H9 (cell line): ENCODE results near the gene CHMP4A. TPM values are rescaled to one million over a fixed set of nuclear protein-coding genes. Genes with fewer than 3 reads are reported as not detected.

Source experiments
- DNase-seq: peaks from one replicate; pipeline ENCODE4 v3.0.0-alpha.2; 2017
- H2AFZ ChIP-seq: one replicate; pipeline ENCODE4 v1.6.1; 2013; ENCODE audit warnings: mild to moderate bottlenecking, low read length, control low read depth, moderate library complexity
- H2AK5ac ChIP-seq: 2 replicates; pipeline ENCODE4 v1.6.1; 2013; ENCODE audit warnings: low read length, control low read depth, mixed read lengths; ENCODE audit not compliant: insufficient read length
- H2BK120ac ChIP-seq: one replicate; pipeline ENCODE4 v1.6.1; 2013; ENCODE audit warnings: low read depth, mild to moderate bottlenecking, low read length, control low read depth, inconsistent platforms; ENCODE audit not compliant: poor library complexity, severe bottlenecking
- H2BK12ac ChIP-seq: 2 replicates; pipeline ENCODE4 v1.6.1; 2013; ENCODE audit warnings: low read length, control low read depth, mixed read lengths, low read depth; ENCODE audit not compliant: insufficient read length
- H2BK15ac ChIP-seq: 2 replicates; pipeline ENCODE4 v1.6.1; 2013; ENCODE audit warnings: low read depth, low read length, control low read depth
- H2BK20ac ChIP-seq: one replicate; pipeline ENCODE4 v1.6.1; 2013; ENCODE audit warnings: low read depth, mild to moderate bottlenecking, low read length, control low read depth, inconsistent platforms; ENCODE audit not compliant: poor library complexity, severe bottlenecking
- H2BK5ac ChIP-seq: 2 replicates; pipeline ENCODE4 v1.6.1; 2013; ENCODE audit warnings: low read length, control low read depth, mixed read lengths; ENCODE audit not compliant: insufficient read length
- H3K14ac ChIP-seq: 2 replicates; pipeline ENCODE4 v1.6.1; 2013; ENCODE audit warnings: low read length, control low read depth; ENCODE audit not compliant: insufficient read depth
- H3K18ac ChIP-seq: 2 replicates; pipeline ENCODE4 v1.6.1; 2013; ENCODE audit warnings: low read depth, mild to moderate bottlenecking, mixed read lengths, low read length, control low read depth; ENCODE audit not compliant: insufficient read length
- H3K23ac ChIP-seq: 2 replicates; pipeline ENCODE4 v1.6.1; 2013; ENCODE audit warnings: low read length, control low read depth, mixed read lengths, low read depth; ENCODE audit not compliant: insufficient read length
- H3K23me2 ChIP-seq: 2 replicates; pipeline ENCODE4 v1.6.1; 2013; ENCODE audit warnings: low read depth, mild to moderate bottlenecking, mixed read lengths, low read length, control low read depth; ENCODE audit not compliant: insufficient read length, poor library complexity, severe bottlenecking
- H3K27ac ChIP-seq: 2 replicates; pipeline ENCODE4 v1.5.1; 2013; ENCODE audit warnings: low read length, control low read depth, mixed read lengths, low read depth; ENCODE audit not compliant: insufficient read length
- H3K27me3 ChIP-seq: 2 replicates; pipeline ENCODE4 v1.6.1; 2013; ENCODE audit warnings: low read length, control low read depth, inconsistent platforms; ENCODE audit not compliant: insufficient read depth
- H3K4ac ChIP-seq: 2 replicates; pipeline ENCODE4 v1.6.1; 2013; ENCODE audit warnings: low read depth, mild to moderate bottlenecking, control low read depth, inconsistent platforms, low read length, moderate library complexity
- H3K4me1 ChIP-seq: 2 replicates; pipeline ENCODE4 v1.6.1; 2013; ENCODE audit warnings: low read length, control low read depth, inconsistent platforms; ENCODE audit not compliant: insufficient read depth
- H3K4me2 ChIP-seq: 2 replicates; pipeline ENCODE4 v1.6.1; 2013; ENCODE audit warnings: low read length, control low read depth, mixed read lengths; ENCODE audit not compliant: insufficient read length, insufficient read depth
- H3K56ac ChIP-seq: 2 replicates; pipeline ENCODE4 v1.6.1; 2013; ENCODE audit warnings: low read depth, mild to moderate bottlenecking, mixed read lengths, low read length, control low read depth; ENCODE audit not compliant: insufficient read length
- H3K79me1 ChIP-seq: 2 replicates; pipeline ENCODE4 v1.6.1; 2013; ENCODE audit warnings: low read depth, mild to moderate bottlenecking, moderate library complexity, low read length, control low read depth, inconsistent platforms; ENCODE audit not compliant: insufficient read depth, poor library complexity, severe bottlenecking
- H3K79me2 ChIP-seq: 2 replicates; pipeline ENCODE4 v1.6.1; 2013; ENCODE audit warnings: low read length, control low read depth, inconsistent platforms; ENCODE audit not compliant: insufficient read depth
- H3K9ac ChIP-seq: 2 replicates; pipeline ENCODE4 v1.6.1; 2013; ENCODE audit warnings: low read length, control low read depth, mixed read lengths; ENCODE audit not compliant: insufficient read length; ENCODE audit errors: extremely low read depth
- H3K9me3 ChIP-seq: one replicate; pipeline ENCODE4 v1.6.1; 2013; ENCODE audit warnings: low read depth, low read length, inconsistent platforms; ENCODE audit not compliant: control insufficient read depth
- H3T11ph ChIP-seq: one replicate; pipeline ENCODE4 v1.6.1; 2013; ENCODE audit warnings: mild to moderate bottlenecking, low read length, control low read depth, inconsistent platforms
- H4K20me1 ChIP-seq: one replicate; pipeline ENCODE4 v1.6.1; 2013; ENCODE audit not compliant: control insufficient read depth, insufficient read length, insufficient read depth
- H4K5ac ChIP-seq: 2 replicates; pipeline ENCODE4 v1.6.1; 2013; ENCODE audit warnings: low read depth, mild to moderate bottlenecking, mixed read lengths, low read length, control low read depth; ENCODE audit not compliant: insufficient read length
- H4K8ac ChIP-seq: replicated peaks from 2 replicates; pipeline ENCODE4 v1.6.1; 2013; ENCODE audit warnings: low read length, control low read depth, mixed read lengths, low read depth; ENCODE audit not compliant: insufficient read length
- H4K91ac ChIP-seq: 2 replicates; pipeline ENCODE4 v1.6.1; 2013; ENCODE audit warnings: low read depth, mild to moderate bottlenecking, moderate library complexity, mixed read lengths, low read length, control low read depth; ENCODE audit not compliant: insufficient read length
- H3K27ac Mint-ChIP-seq, 3 experiments: 2 replicates in 2 of 3; 3 replicates in 1 of 3; pipeline ENCODE4 v1.8.0; 2020 to 2021; ENCODE audit warnings: mixed read lengths in 3 of 3, mild to moderate bottlenecking in 1 of 3, moderate library complexity in 1 of 3
- H3K27me3 Mint-ChIP-seq: 2 replicates; pipeline ENCODE4 v1.8.0; 2021; ENCODE audit warnings: low read depth, mild to moderate bottlenecking, moderate library complexity, mixed read lengths
- H3K36me3 Mint-ChIP-seq, 3 experiments: 2 replicates in 2 of 3; 3 replicates in 1 of 3; pipeline ENCODE4 v1.8.0; 2020 to 2021; ENCODE audit warnings: low read depth in 3 of 3, mixed read lengths in 3 of 3; ENCODE audit not compliant: insufficient read depth in 1 of 3
- H3K4me1 Mint-ChIP-seq, 2 experiments: 2 replicates each; pipeline ENCODE4 v1.8.0; 2020; ENCODE audit warnings: mixed read lengths in 2 of 2
- H3K4me3 Mint-ChIP-seq, 2 experiments: 2 replicates in 1 of 2; 3 replicates in 1 of 2; pipeline ENCODE4 v1.8.0; 2020 to 2021; ENCODE audit warnings: mild to moderate bottlenecking in 2 of 2, mixed read lengths in 2 of 2, moderate library complexity in 1 of 2
- H3K9me3 Mint-ChIP-seq, 2 experiments: 2 replicates in 1 of 2; 3 replicates in 1 of 2; pipeline ENCODE4 v1.8.0; 2020; ENCODE audit warnings: mild to moderate bottlenecking in 2 of 2, mixed read lengths in 2 of 2, moderate library complexity in 1 of 2
- CTCF ChIP-seq: fragments of 200-600 bp; sonication (generic); conservative IDR thresholded peaks from 3 replicates; pipeline ENCODE4 v1.8.0; 2021; ENCODE audit warnings: antibody characterized with exemption, mild to moderate bottlenecking
- WGBS: extraction: QIAGEN DNeasy Blood & Tissue Kit; methylation state at CpG from one replicate; pipeline ENCODE4 v1.1.7; 2013; ENCODE audit warnings: missing lambda C conversion rate, low lambda C conversion rate, mixed read lengths; ENCODE audit not compliant: insufficient read length; ENCODE audit errors: extremely low coverage; 5-methylcytosine and 5-hydroxymethylcytosine counted together
- total RNA-seq: library from RNA; stranded (reverse); gene quantifications from 2 replicates; pipeline ENCODE4 v1.2.1, GENCODE V29; 2021

The CHMP4A gene
- total RNA-seq, 1 experiment from 2014 or later: 46.2 TPM

- Histone ChIP-seq H3K79me1 (no peaks in the 10 kb centered on the region), H2BK20ac (no peak overlapping the region), H2AFZ (no peak overlapping the region), H4K20me1 (no peaks in the 10 kb centered on the region), H3K56ac (no peak overlapping the region), H3K4me2 (no peak overlapping the region), H2BK15ac (no peak overlapping the region), H2BK12ac (no peak overlapping the region), H3K23me2 (no peaks in the 10 kb centered on the region), H4K5ac (no peak overlapping the region), H3K27me3 (no peaks in the 10 kb centered on the region), H3K9me3 (no peaks in the 10 kb centered on the region), H3K27ac (no peak overlapping the region), H3K4me1 (no peaks in the 10 kb centered on the region), H2BK120ac (no peak overlapping the region), H4K91ac (no peak overlapping the region), H2BK5ac (no peak overlapping the region), H3K14ac (no peak overlapping the region), H3K23ac (no peak overlapping the region), H2AK5ac (no peak overlapping the region), H3K4ac (no peak overlapping the region), H3K9ac (no peak overlapping the region), H3K18ac (no peak overlapping the region), H4K8ac (no peak overlapping the region), H3K79me2 (no peaks in the 10 kb centered on the region), H3T11ph (no peak overlapping the region)
- H3K27me3 Mint-ChIP-seq: no peaks in the 10 kb centered on the region; the same call in 1 of the 2 replicates
- H3K4me1 Mint-ChIP-seq: peaks cover 0 to 4% of the 10 kb centered on the region in 2 experiments; a peak in 2 of 4 replicates
- no peak for DNase-seq
- H3K4me3 Mint-ChIP-seq: no peak overlapping the region
- no CpG with 5 or more reads among the region's 14 CpGs for WGBS
- no peaks in the 10 kb centered on the region for H3K9me3 Mint-ChIP-seq
- TF ChIP-seq CTCF: no peak
- H3K27ac Mint-ChIP-seq: no peak overlapping the region
- peaks cover 31 to 73% (median 59%) of the 10 kb centered on the region in 3 experiments for H3K36me3 Mint-ChIP-seq
Observed at GRCh38 chr14:24177891-24178290, 35.4 kb downstream of the CHMP4A start.
